HK-2 (cell line): ENCODE data around the gene MTMR2.
A peak's percentile ranks its signal among the peaks of the same experiment; 100 is the strongest.

Experiments used
- DNase-seq: peaks from one replicate; pipeline ENCODE4 v3.0.0-alpha.2; 2018; ENCODE audit not compliant: unreplicated experiment

MTMR2 gene

DNA sequence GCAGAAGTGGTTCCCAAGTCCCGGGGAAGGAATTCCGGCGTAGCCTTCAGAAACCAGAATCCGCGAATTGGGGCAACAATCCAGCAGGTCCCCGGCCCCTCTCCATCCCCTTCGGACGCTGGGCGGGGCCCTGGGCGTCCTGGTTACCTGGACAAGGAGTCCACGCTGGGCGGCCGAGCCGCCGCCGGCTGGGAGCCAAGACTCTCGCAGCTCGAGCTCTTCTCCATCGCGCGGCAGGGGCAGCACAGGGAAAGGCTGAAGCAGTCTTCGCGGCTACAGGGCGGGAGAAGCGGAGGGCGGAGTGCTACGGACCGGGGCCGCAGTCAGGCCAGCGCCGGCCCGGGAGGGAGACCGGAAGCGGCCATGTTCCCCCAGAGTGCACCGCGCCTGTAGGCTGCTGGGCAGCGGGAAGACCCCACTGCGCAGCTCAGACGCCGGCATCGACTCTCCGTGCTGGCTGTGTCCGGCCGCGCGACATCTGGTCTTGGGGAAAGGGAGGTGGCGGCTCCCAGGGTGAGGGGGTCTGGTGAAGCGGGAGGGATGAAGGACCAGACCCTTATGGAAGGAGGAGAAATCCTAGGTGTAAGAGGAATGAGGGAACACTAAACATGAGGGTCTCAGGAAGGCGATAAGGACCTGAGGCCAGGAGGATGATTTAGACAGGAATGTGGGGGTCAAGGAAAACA lies at the start of gene MTMR2:
MTMR2 (minus strand) TSS at position 380 of the 686 bp plus-strand sequence; CDS start at position 227, 153 bp downstream.
- peak; percentile 73 for DNase-seq

DNA sequence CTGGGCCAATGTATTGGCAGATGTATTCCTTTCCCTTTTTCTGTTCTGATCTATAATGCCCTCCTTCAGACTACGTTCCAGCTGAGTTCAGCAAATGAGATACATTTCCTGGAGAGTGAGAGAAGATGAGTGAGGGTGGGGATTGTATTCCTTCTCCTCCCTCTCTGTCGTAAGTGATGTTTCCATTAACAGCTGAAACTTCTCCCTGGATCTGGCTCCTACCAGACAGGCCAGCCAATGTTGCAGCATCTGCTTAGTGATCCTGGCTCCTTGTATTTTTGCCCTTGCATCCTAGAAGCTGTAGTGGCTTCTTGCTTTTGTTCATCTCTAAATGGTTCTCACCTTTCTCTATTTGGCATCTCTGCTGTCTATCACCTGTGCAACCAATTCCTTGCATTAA lies 48.2 kb upstream of the MTMR2 start:
- no peak for DNase-seq

DNA sequence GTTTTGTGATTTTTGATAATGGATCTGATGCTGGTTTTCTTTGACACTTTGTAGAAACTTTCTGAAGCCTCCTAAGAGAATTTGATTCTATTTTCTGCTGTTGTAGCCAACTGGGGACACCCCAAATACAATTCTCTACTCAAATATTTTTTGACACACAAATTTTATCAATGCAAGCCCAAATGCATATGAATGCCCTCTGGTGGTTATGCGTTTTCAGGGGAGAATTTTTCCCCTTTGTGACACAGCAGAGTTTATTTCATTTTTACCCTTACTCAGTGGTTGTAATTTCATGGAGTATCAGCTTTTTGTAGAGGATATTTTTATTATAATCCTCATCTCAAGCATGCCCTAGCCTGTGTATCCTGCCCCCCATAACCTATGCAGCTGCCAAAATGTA lies 44.7 kb upstream of the MTMR2 start:
- no peak for DNase-seq

DNA sequence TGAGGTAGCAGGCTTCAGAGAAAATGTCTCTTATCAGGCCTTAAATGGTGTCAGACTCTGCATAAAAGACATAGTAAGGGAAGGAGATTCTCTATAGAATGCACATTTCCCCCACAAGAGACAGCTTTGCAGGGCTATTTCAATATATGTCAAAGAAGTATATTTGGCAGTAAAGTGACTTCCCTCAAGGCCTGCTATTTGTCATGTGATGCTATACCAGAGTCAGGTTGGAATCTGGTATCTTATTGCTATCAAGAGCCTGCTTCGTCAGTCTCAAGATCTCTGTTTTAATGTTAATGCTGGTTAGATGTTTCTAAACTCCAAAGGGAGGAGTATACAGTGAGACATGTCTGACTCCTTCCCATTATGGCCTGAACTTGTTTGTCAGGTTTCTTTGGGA lies 40.4 kb upstream of the MTMR2 start:
- no peak for DNase-seq

DNA sequence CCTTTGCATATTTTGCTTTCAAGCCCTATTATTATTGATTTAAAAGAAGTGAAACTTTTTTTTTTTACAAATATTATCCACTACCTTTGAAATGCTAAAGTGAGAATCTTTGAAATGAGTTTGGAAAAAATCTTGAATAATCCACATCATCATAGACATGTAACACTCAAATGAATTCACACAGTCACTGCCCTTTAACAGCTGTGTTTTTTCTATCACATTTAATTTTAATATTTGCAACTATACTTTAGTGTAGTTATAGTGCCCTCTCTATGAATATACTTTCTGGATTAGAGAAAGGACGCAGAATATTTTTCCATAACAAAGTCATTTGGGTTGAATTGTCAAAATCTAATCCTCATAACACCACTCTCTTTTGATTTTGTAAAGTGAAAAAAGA lies 37.9 kb upstream of the MTMR2 start:
- no peak for DNase-seq

DNA sequence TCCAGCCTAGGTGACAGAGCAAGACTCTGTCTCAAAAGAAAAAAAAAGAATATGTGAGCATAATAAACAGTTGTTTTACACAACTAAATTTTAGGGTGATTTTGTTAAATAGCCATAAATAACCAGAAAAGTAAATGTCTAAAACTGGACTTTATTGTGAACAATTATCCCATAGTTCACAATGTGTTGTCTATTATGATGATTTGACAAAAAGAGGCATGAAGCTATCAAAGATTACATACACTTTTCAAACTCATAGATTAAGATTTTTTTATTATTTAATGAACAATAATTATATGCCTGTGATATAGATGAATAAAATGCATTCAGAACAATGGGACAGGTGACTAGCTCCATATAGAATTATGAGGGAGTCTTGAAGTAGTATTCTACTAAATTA lies 27.0 kb upstream of the MTMR2 start:
- no peak for DNase-seq

DNA sequence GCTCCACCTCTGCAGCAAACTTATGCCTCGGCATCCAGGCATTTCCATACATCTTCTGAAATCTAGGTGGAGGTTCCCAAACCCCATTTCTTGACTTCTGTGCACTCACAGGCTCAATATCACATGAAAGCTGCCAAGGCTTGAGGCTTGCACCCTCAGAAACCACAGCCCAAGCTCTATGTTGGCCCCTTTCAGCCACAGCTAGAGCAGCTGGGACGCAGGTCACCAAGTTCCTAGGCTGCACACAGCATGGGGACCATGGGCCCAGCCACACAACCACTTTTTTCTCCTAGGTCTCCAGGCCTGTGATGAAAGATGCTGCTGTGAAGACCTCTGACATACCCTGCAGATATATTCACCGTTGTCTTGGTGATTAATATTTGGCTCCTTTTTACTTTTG lies 24.7 kb upstream of the MTMR2 start:
- no peak for DNase-seq

DNA sequence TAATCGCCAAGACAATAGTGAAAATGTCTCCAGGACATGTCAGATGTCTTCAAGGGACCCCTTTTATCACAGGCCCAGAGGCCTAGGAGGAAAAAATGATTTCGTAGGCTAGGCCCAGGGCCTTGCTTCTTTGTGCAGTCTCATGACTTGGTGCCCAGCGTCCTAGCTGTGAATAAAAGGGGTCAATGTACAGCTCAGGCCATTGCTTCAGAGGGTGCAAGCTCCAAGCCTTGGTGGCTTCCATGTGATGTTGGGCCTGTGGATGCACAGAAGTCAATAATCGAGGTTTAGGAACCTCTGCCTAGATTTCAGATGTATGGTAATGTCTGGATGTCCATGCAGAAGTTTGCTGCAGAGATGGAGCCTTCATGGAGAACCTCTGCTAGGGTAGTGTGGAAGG lies 20.7 kb upstream of the MTMR2 start:
- no peak for DNase-seq

DNA sequence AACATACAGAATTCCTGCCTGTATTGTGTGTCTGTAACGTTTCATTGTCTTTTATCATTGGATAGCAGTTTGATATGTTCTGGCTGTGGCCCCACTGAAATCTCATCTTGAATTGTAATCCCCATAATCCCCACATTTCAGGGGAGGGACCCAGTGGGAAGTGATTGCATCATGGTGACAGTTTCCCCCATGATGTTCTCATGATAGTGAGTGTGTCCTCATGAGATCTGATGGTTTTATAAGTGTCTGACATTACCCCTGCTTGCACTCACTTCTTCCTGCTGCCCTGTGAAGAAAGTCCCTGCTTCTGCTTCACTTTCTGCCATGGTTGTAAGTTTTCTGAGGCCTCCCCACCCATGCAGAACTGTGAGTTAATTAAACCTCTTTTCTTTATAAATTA lies 19.6 kb upstream of the MTMR2 start:
- DNase-seq: no peak

DNA sequence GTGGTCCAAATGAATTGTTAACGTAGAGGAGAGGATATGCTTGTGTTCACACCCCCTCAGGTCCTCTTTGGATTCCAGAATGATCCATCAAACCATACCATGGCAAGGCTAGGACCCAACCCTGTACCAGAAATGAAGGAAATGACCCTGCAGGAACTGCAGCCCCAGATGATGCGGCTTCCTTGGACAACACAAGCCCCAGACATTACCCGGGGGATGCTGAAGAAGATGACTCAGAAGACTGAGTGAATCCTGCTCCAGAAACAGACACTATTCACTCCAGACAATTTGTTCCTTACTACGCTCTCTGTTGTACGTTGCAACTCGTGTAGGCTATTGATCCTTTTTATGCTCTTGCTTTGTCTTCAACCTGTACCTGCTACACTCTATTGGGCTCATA lies 15.2 kb upstream of the MTMR2 start:
- no peak for DNase-seq

DNA sequence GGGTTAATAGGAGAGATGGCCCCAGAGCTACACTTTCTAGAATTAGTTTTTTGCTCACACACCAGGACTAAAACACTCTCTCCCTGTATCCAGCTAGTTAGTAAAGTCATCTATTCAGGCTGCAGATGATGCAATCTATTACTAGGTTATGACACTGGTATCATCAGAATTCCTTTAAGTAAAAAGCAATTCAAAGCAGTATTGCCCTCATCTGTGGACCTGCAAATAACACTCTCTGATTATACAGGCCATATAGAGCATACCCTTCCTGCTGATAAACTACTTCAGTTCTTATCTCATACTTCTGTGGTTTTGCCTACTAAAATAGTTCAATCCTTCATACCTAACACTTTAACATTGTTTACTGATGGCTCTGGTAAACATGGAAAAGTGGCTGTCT lies 13.5 kb upstream of the MTMR2 start:
- no peak for DNase-seq

DNA sequence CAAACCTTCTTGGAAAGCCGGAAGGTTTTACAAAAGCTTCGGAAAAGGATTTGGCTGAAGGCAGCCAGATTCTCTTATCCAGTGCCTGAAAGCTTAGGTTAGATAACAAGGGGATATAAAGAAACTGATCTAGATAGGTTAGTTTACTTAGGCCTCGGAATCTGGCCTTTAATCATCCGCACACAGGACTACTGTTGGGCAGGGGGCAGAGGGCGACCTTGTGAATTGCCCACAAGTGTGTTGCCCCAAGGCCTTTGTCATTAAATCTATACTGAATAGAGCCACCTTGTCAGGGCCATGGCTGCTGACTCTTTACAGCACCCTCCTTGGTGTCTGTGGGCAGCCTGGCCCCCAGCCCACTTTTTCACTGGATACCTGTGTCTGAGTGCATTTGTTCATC lies 9.7 kb upstream of the MTMR2 start:
- DNase-seq: no peak

DNA sequence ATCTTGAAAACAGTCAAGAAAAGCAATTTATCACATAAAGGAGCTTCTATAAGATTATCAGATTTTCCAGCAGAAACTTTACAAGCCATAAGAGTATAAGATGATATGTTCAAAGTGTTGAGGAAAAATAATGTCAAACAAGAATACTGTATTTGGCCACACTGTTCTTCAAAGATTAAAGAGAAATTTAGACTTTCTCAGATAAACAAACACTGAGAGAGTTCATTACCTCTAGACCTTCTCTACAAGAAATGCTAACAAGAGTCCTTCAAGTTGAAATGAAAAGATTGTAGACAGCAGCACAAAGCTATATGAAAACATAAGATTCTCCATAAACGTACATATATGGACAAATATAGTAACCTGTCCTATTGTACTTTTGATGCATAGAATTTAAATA lies 8.0 kb upstream of the MTMR2 start:
- no peak for DNase-seq

DNA sequence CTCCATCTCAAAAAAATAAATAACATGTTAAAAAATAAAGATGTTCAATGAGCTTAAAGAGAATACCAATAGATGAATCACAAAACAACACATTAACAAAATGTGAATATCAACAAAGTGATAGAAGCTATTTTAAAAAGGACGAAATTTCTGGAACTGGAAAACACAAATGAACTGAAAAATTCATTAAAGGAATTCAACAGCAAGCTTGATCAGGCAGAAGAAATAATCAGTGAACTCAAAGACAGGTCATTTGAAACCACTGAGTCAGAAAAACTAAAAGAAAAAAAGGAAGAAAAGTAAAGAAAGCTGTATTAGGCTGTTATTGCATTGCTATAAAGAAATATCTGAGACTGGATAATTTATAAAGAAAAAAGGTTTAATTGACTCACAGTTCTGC lies 7.0 kb upstream of the MTMR2 start:
- DNase-seq: no peak

DNA sequence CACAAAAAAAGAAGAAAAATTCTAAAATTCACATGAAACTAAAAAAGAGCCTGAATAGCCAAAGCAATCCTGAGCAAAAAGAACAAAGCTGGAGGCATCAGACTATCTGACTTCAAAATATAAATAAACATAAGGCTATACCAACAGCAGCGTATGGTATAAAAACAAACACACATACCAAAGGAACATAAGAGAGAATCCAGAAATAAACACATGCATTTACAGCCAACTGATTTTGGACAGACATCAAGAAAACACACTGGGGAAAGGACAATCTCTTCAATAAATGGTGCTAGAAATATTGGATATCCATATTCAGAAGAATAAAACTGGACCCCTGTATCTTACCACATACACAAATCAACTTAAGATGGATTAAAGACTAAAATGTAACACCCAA lies 2.8 kb upstream of the MTMR2 start:
- no peak for DNase-seq

DNA sequence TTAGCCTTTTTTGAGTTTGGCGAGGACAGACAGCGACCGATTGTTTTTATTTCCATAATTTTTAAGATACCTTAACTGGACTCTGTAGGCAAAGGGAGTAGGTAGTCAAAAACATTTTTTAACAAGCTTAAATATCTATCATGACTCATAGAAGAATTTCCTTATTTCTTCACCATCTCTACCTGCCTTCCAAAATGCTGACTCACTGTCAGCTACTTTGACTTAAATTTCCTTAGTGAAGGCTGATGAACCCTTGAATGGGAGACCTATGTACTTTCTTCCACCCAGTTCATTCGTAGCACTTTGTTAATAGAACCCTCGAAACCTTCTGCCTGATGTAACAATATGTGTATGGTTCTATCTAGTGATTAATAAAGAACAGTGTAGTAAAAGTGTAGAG lies 1.1 kb upstream of the MTMR2 start:
- DNase-seq: no peak

DNA sequence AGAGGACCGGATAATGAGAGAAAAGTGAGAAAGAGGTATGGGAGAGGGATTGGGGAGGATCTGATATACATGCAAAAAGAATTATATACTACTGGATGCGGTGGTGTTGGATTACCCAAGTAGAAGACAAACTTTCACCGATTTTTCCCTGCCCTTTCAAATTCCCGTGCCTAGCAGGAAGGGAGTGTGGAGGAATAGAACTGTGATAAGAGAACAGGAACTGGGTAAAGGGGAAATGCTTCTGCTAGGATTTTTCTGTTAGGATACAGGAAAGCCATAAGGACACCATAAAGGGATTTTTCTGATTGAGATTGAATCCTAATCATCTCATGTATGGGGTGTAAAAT lies 480 bp upstream of the MTMR2 start:
- DNase-seq: no peak

DNA sequence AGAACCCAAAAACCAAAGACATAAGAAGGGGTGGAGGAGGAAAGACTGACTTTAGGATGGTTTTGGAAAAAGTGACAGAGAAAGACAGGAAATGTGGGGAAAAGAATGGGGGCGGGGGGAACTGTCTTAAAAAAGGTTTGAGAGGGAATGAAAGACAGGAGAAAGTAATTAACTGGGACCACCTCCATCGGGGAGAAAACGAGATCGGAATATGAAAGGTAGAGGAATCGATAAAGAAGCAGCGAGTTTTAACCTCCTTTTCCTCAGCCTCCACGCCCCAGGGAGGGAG lies 524 bp downstream of the MTMR2 start:
- no peak for DNase-seq

DNA sequence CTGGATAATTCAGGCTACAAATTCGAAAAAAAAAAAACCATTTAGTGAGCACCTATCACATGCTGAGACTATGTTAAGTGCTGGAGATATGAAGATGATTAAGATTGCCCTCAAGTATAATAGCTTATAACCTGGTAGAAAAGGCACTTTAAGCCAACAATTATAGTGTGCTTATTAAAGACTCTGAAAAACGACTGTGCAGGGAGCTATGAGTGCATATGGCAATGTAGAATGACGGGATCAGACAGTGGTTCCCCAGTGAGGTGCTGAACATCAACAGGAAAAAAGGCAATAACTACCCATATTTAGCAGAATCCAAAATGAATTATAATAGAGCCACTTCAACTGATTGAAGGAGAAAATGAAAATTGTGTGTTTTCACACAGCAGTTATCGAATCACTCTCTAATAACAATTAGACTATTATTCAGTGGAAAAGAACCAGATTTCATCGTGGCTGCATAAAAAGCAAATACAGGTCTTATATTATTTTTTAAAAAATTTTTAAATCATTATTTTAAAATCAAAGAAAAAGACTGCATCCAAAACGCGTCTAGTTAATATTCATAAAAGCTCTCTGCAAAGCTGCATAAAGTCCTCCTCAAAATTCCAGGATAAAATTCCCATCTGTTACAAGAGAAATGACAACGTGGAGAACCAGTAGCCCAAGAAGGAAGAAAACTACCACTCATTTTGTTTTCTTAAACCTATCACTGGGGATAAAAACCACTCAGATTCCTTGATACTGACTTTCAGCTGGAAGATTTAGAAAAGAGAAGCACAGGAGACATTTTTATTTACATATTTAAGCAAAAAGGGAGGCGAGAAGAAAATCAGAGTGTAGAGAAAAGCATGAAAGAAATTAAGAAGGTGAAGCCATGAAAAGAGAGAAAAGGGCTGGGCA lies 1.1 kb downstream of the MTMR2 start:
- no peak for DNase-seq

DNA sequence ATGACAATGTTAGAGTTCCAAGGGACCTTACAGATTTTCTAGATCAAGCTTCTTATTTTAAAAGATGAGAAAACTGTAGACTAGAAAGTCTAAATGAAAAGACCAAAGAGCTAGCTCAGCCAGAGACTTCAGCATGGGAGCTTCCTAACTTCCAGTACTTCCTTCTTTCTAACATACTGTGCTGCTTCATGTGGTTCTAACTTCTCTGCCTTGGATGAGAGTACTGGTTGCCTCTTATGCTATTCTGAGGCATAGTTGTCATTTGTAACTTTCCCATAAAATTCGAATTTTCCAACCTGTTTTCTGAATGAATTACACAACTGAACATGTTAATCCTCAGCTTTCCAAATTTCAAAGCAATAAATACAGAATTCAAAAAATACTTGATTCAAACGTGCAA lies 1.8 kb downstream of the MTMR2 start:
- DNase-seq: no peak

DNA sequence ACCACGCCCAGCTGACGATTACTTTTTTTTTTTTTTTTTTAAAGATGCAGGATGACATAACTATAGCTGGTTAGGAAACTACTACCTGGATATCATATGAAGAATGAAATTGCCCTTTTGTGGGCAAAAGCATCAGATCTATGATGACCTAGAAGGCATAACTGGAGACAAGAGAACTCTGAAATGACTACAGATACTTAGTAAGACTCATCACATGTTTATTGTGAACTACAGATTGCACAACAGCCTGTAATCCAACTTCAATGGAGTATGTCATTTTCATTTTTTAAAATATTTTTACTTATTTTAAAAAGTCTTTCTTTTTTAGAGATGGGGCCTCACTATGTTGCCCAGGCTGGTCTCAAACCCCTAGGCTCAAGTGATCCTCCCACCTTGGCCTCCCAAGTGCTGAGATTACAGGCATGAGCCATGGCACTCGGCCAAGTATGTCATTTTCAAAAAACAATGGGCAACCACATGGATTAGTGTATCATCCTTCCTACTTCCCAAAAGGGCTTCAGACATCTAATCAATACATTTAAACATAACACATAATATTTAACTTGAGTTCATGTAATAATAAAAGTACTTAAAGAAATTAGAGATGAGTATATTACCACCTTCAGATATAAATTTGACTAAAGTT lies 3.3 kb downstream of the MTMR2 start:
- DNase-seq: no peak

DNA sequence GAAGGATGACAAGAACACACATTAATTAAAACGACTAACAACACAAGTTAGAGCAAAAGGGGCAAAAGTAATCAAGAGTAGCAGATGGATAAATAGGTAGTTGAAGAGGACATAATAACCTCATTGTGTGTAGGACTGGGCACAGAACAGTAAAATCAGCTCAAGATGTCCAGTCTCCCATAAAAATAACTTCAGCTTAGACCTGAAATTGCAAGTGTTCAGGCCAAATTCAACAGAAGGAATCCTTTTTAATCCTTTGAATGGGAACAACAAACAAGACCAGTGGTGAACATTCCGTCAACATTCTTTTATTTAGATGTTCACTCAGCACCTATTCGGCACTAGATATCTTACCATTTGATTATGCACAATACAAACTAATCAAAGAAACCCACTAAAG lies 4.4 kb downstream of the MTMR2 start:
- no peak for DNase-seq

DNA sequence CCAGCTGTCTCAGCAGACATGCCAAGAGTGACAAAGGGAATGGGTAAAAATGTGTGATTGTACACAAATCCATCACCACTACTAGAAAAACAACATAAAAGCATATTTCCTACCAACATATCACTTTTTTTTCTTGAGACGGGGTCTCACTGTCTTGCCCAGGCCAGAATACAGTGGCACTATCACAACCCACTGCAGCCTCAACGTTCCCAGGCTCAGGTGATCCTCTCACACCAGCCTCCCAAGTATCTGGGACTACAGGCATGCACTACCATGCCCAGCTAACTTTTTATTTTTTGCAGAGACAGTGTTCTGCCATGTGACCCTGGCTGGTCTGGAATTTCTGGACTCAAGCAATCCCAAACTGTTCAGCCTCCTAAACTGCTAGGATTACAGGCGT lies 5.2 kb downstream of the MTMR2 start:
- DNase-seq: no peak
